Activated CD8-positive, alpha-beta memory T cell treated with anti-CD3 and anti-CD28 coated beads for 1 hour (primary cell): Measurements from ENCODE around the gene IL7R.

Source experiments
- DNase-seq, 2 donors: peaks; one replicate each; pipeline ENCODE4 v3.0.0-alpha.2; 2020; ENCODE audit warnings: low read depth in 1 of 2; ENCODE audit errors: extremely low read depth in 1 of 2

The IL7R gene

DNA sequence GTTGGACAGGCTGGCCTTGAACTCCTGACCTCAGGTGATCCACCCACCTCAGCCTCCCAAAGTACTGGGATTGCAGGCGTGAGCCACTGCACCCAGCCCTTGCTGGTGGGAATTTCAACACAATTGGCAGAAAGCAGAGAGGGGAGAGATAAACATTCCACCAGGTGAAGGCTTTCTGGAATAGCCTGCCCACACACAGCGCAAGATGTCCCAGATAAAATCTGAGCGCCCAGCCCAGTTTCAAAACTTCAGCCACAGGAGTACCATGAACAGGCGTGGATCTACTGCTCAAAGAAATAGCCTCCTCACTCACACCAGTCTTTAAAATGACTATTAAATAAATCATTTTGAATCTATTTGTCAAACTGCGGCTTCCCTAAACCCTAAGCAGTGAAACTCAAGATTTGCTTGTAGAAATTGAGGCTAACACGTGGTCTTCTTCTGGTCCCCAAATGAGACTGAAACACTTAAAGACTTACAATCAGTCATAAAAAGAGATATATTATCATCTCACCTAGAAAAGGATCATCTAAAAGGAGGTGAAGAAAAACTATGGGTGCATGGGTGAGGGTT, 47.0 kb downstream of the IL7R start:
- no peak for DNase-seq

DNA sequence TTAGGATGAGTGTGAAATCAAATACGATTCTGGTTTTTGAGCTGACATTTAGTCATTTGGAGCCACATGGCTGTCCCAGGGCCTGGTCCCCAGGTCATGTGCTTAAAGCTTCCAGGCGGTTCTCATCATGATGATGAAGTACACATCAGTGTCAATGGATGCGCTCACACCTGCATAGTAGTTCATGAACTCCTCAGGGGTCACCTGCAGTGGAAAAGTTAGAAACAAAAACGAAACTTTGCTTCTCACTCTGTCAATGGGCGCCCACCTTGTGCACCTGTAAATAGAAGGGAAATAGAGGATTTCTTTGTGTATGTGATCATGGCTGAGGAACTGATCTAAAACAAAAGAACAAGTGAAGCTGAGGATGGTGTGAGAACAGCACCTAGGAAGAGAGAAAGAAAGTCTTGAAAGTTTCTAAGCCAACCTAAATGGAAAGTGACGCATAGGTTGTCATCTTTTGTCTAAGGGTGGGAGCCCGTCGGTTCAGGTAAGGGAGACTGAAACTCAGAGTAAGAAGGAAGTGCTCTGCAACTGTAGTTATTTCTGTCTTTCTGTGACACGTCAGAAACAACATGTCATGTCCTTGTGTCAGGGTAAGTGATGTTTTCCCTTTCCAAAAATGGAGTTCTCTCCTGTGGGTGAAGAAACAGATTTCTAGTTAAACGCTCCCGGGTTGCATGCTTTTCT, 47.9 kb downstream of the IL7R start:
- no peak for DNase-seq

DNA sequence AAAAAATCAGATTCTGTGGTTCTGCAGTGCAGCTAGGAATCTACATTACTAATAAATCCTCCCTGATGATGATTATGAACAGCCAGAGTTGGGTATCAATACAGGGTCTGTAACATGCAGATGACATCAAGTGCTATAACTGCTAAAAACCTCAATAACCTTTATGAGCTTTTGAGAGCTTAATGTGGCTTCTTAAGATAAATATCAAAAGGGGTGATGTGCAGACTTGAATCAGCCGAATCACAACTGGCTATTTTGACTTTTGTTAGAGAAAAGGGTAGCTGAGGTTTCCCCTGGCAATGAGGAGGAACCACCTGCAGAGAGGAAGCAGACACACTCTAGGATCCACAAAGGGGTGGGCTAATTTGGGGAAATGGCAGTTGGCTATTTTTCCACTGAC, 51.5 kb downstream of the IL7R start:
- no peak for DNase-seq

DNA sequence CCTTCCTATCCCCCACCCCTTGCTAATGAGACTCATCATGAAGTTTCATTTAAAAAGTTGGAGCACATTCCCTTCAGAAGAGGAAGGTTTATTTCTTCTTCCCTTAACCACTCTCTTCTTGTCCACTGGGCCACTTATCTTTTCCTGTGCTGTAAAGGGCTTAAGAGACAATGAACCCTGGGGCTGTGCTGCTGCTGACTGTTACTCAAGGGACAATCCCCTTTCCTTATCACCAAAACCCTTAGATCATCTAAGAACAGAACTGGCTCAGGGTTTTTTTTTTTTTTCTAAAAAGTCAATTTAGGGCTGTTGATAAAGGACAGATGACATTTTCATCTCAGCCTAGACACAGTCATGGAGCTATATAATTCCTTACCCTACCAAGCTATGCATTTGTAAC, 52.1 kb downstream of the IL7R start:
- DNase-seq: no peak

DNA sequence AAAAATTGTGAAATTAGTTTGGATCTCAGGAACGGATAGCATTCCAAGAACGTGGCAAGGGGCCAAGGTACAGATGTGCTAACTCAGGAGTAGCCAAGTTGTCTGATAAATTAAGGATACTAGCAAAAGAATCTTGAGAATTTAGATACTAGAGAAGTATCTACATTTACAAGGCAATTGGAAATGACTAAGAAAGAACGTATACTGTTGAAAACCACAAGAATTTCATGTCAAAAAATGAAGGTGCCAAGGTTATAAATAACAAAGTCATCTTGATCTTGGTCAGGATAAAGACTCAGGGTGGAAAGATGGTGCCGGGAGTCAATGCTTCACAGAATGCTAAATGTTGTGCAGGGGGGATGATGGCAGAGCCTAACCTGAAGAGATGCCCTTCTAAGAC, 62.5 kb downstream of the IL7R start:
- DNase-seq: no peak

DNA sequence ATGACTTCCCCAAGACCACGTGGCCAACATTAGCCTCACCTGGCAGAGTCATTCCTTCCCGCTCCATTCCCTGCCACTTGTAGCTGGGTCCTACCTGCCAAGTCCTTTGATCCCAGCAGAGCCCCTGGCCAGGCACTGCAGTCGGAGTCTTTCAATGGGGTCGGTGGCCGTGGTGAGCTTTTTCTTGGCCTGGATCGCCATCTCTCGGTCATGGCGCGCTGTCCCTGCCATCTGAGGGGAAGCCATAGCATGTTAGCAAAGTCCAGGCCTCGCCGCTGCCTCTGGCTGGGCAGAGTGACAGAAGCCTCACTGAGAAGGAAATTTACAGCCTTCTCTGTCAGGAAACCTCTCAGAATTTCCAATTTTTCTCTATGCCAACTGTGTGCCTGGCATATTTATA, 64.2 kb downstream of the IL7R start:
- no peak for DNase-seq

DNA sequence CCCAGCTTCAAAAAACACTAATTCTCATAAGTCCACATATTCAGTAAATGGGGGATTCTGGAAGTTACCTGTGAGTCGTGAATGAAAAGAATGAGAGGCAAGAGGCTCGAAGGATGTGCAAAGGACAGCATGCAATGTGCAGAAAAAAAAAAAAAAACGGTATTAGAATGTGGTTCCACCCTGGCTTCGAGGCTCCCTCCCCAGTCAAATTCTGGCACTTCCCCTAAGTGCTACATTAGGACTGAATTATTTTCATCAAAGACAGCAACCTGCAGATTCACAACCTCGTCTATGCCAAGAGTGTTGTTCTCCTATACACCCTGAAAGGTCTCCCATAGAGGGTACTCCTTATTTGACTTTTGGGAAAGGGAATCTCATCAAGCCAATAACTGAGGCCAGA, 65.2 kb downstream of the IL7R start:
- DNase-seq: no peak

DNA sequence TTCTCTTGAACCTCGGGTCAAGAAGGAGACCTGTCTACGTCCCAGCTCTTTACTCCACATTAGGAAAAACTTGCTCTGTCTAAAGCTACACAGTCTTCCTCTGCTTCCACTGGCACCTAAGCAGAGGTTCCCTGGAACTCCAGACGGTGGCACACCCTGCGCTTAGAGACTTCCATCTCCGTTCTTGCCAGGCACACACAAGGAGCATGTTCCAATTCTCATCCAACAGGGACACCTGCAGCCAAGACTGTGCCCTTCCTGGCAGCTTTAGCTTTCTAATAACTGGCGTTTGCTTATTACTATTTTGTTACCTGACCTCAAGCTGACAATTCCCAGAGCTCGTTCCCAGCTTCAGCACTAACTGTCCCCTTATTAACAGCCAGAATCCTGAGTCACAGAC, 65.8 kb downstream of the IL7R start:
- DNase-seq: no peak

DNA sequence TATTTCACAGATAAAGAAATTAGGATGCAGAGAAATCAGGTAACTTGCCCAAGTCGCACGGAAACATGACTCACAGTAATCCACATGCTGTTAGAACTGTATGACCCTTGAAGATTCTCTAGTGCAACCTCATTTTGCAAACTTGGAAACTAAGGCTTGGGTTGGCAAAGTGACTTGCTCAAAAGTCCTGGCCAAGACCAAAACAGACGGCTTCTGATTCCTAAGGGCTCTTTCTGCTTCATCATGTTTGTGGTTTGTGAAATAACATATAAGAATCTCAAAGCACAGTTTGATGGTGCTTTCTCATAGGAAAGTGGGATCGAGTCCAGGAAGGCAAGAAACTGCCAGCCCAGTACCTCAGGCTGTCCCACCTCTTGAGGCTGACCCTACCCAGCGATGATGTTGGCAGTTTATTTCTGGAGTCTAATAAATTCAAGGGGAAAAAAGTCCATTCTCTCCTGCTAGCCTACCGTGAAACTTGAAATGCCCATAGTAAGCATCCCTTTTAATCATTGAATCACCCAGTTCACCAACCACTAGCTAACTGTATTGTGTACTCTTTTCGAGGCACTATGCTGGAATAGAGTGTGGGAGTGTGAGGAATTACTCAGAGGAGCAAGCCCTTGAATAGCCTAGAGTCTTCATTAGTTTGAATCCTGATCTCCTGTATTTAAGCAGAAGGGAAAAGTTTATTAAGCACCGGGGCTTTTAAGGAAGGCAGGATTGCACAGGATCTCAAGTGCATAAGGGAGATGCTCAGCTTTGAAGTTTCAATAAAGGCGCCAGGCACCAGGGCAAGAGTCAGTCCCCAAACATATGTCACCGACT, 67.6 kb downstream of the IL7R start:
- DNase-seq: no peak

DNA sequence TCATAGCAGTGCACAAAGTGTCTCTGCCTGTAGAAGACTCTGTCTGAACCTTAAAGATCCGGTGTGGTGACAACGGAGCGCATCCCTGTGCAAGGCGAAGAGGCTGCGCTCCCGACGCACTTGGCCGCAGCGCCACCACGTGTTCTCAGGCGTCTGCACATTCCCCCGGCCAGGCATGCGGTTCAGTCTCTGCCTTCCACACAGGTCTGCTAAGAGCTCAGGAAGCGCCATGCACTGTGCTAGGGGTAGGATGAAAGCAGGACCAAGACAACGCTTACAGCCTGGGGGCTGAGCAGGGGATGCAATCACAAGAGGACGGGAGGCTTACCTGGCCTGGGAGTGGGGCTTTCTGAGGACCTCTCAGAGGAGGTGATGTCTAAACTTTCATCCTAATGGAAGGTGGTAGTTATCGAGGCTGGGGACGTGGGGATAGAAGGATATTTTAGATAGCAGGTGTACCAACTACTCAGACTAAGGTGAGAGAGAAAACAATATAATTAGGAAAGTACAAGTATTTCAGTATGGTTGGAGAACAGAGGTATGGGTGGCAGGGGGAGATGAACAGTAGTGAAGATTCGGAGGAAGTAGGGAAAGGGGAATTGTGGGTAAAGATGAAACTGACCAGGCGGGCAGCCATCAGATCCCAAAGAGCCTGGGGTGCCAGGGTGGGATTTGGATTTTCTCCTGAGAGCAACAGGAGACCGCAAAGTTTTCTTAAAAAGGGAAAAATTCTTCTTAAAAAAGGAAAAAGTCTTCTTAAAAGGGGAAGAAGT, 68.4 kb downstream of the IL7R start:
- DNase-seq: peak; percentile 70

DNA sequence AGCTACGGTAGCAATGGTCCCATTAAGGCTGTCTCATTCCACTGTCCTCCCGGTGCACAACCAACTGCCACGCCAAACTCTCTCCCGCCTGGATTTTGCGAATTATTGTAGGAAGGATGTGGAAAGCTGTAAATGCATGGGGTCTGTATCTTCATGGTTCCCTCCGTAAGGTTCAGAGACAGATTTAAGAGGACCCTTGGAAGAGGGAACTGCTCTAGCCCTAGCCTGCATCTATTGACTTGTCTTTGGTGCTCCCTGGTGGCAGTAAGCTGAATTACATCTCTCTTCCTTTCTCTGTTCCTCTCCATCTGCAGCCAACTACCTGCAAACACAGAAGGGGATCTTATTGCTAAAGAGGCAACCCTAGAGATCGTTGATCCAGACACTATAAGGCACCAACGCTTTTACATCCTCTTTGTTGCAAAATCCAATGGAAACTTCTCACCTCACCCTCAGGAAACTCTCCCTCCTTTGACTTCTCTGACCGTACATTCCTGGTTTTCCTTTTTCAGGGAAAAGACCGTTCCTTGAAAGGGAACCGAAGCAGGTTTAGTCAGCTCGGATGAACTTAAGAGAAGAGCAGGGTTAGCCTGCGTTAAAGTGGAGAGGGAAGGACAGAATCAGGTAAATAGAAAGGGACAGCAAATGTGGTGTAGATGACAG, 69.8 kb downstream of the IL7R start:
- peak in 1 of 2 donors; percentile 15 for DNase-seq
